Endothelial cell of umbilical vein (primary cell): ENCODE results near the gene SLC47A2. TPM values are rescaled to one million over a fixed set of nuclear protein-coding genes. Genes with fewer than 3 reads are reported as not detected.

Source experiments
- BruUV-seq: library from RNA; stranded (reverse); fragments of 400-500 nt; replicated peaks from 2 replicates; lab custom pipeline; 2021; lab: Mats Ljungman, UMichigan
- CTCF ChIA-PET: fragments of 300-600, 350-600 bp; sonication (Branson Sonifier 250); formaldehyde crosslinking; loops from one replicate; lab custom pipeline; 2021; ENCODE audit warnings: antibody characterized with exemption, inconsistent platforms; lab: Charles Lee
- POLR2A ChIA-PET: fragments of 300-600, 350-600 bp; sonication (Branson Sonifier 250); formaldehyde crosslinking; loops from one replicate; lab custom pipeline; 2021; ENCODE audit warnings: antibody characterized with exemption, inconsistent platforms; lab: Charles Lee
- DNase-seq: peaks from one replicate; pipeline ENCODE4 v3.0.0-alpha.2; 2011; ENCODE audit warnings: low read depth, low spot score
- FAIRE-seq: peaks from 2 replicates; lab custom pipeline; 2011; peaks lifted over from hg19 to GRCh38; lab: Jason Lieb, UNC
- H2AFZ ChIP-seq: 2 replicates; pipeline ENCODE4 v1.6.0; 2012; ENCODE audit warnings: low read depth, low read length, control low read depth, inconsistent platforms
- H3K27ac ChIP-seq: 2 replicates; pipeline ENCODE4 v1.5.1; 2011; ENCODE audit warnings: low read depth, mild to moderate bottlenecking, control low read depth, low read length, moderate library complexity; ENCODE audit not compliant: insufficient read depth
- H3K27me3 ChIP-seq, 2 experiments: 2 replicates each; pipeline versions ENCODE4 v1.6.0 to v1.6.1; 2011; ENCODE audit warnings: low read length in 2 of 2, mixed read lengths in 1 of 2; ENCODE audit not compliant: control insufficient read depth in 2 of 2, insufficient read depth in 2 of 2
- H3K36me3 ChIP-seq, 2 experiments: 2 replicates in 1 of 2; 3 replicates in 1 of 2; pipeline ENCODE4 v1.5.1; 2011; ENCODE audit warnings: low read length in 2 of 2, mild to moderate bottlenecking in 1 of 2, moderate library complexity in 1 of 2; ENCODE audit not compliant: control insufficient read depth in 2 of 2, insufficient read depth in 2 of 2; ENCODE audit errors: extremely low read depth in 1 of 2
- H3K4me1 ChIP-seq: 3 replicates; pipeline ENCODE4 v1.5.1; 2011; ENCODE audit warnings: mild to moderate bottlenecking, low read length; ENCODE audit not compliant: control insufficient read depth, insufficient read depth; ENCODE audit errors: extremely low read depth
- H3K4me2 ChIP-seq: 2 replicates; pipeline ENCODE4 v1.6.1; 2011; ENCODE audit warnings: low read length, control low read depth, mixed read lengths; ENCODE audit not compliant: insufficient read depth
- H3K4me3 ChIP-seq, 3 experiments: fragments of 200-600 bp in 1 of 3; sonication (generic), shearing (Covaris generic) in 1 of 3; replicated peaks in 1 of 3; 2 replicates each; pipeline ENCODE4 v1.5.1; 2011 to 2016; ENCODE audit warnings: control low read depth in 3 of 3, low read length in 3 of 3, mild to moderate bottlenecking in 2 of 3, inconsistent platforms in 1 of 3, low read depth in 1 of 3, moderate library complexity in 1 of 3; ENCODE audit not compliant: insufficient read depth in 1 of 3
- H3K79me2 ChIP-seq: 2 replicates; pipeline ENCODE4 v1.6.0; 2012; ENCODE audit warnings: low read length, inconsistent platforms; ENCODE audit not compliant: control insufficient read depth, insufficient read depth
- H3K9ac ChIP-seq: replicated peaks from 2 replicates; pipeline ENCODE3; 2011; ENCODE audit warnings: low read length, control low read depth; ENCODE audit not compliant: insufficient read depth; ENCODE audit errors: extremely low read depth
- H3K9me1 ChIP-seq: replicated peaks from 3 replicates; pipeline ENCODE4 v1.6.0; 2011; ENCODE audit warnings: mild to moderate bottlenecking, low read length; ENCODE audit not compliant: control insufficient read depth, insufficient read depth; ENCODE audit errors: extremely low read depth
- H3K9me3 ChIP-seq: replicated peaks from 2 replicates; pipeline ENCODE4 v1.5.1; 2012; ENCODE audit warnings: low read length, inconsistent platforms; ENCODE audit not compliant: control insufficient read depth, insufficient read depth
- H4K20me1 ChIP-seq: replicated peaks from 2 replicates; pipeline ENCODE3; 2011; ENCODE audit warnings: mild to moderate bottlenecking, low read length; ENCODE audit not compliant: control insufficient read depth, insufficient read depth; ENCODE audit errors: extremely low read depth
- CTCF ChIP-seq, 2 donors: IDR thresholded peaks; 1 replicate in 1 of 2; 2 replicates in 1 of 2; pipeline ENCODE4 v1.5.1; 2011; ENCODE audit warnings: low read length in 2 of 2, mild to moderate bottlenecking in 2 of 2, moderate library complexity in 2 of 2, control low read depth in 1 of 2, inconsistent platforms in 1 of 2, low read depth in 1 of 2; ENCODE audit not compliant: insufficient read depth in 1 of 2; ENCODE audit errors: extremely low read depth in 1 of 2
- EZH2 ChIP-seq: IDR thresholded peaks from 2 replicates; pipeline ENCODE4 v1.6.1; 2012; ENCODE audit warnings: borderline replicate concordance, low read depth, mild to moderate bottlenecking, moderate library complexity, low read length, inconsistent platforms; ENCODE audit not compliant: severe bottlenecking
- FOS ChIP-seq: IDR thresholded peaks from 2 replicates; pipeline ENCODE4 v1.6.1; 2011; ENCODE audit warnings: mild to moderate bottlenecking, low read length, moderate library complexity, borderline replicate concordance; ENCODE audit not compliant: insufficient read depth
- GATA2 ChIP-seq: IDR thresholded peaks from 2 replicates; pipeline ENCODE4 v1.7.0; 2011; ENCODE audit warnings: low read depth, mild to moderate bottlenecking, moderate library complexity, mixed read lengths, low read length; ENCODE audit not compliant: insufficient read length, insufficient read depth
- JUN ChIP-seq: IDR thresholded peaks from 2 replicates; pipeline ENCODE4 v1.6.1; 2011; ENCODE audit warnings: borderline replicate concordance, low read depth; ENCODE audit not compliant: insufficient read length, insufficient read depth
- MAX ChIP-seq: IDR thresholded peaks from 2 replicates; pipeline ENCODE4 v1.6.1; 2011; ENCODE audit not compliant: insufficient read depth, insufficient read length
- MYC ChIP-seq: IDR thresholded peaks from one replicate; pipeline ENCODE4 v1.6.1; 2011; ENCODE audit warnings: mild to moderate bottlenecking, low read depth, low read length
- POLR2A ChIP-seq: IDR thresholded peaks from 2 replicates; pipeline ENCODE4 v1.6.1; 2012; ENCODE audit warnings: low read depth, mild to moderate bottlenecking, control low read depth, low read length
- POLR2AphosphoS5 ChIP-seq: IDR thresholded peaks from 2 replicates; pipeline ENCODE4 v1.6.1; 2012; ENCODE audit warnings: low read depth, mild to moderate bottlenecking, control low read depth, low read length, moderate library complexity; ENCODE audit not compliant: insufficient read depth
- dilution Hi-C: fragments of 300-500 bp; cut with MboI; formaldehyde crosslinking; loops from one replicate; pipeline ENCODE4 v1.15.0; 2019; ENCODE audit warnings: low sequenced_read_pairs; ENCODE audit not compliant: extremely low pct_ligation_motif_present
- intact Hi-C: fragments of 100-400 bp; cut with micrococcal nuclease; formaldehyde crosslinking; loops from one replicate; pipeline ENCODE4 v1.10.0; 2022
- polyA plus RNA-seq, 4 experiments: library from polyadenylated mRNA; depleted of rRNA in 3 of 4; stranded (reverse) in 3 of 4; unstranded in 1 of 4; fragments of >200 nt; gene quantifications; 2 replicates each; pipeline versions ENCODE4 v1.2.1 to v1.2.3, GENCODE V29; 2011 to 2012; ENCODE audit warnings: missing spikeins in 1 of 4
- total RNA-seq: library from RNA; stranded (reverse); gene quantifications from 2 replicates; pipeline ENCODE4 v1.2.3, GENCODE V29; 2021

SLC47A2 gene
- total and polyA plus RNA-seq, 2 donors (not counting 3 experiments of a cell fraction or from before 2014, with no cell fraction given), result not detected

- intact Hi-C loops, result no loop called here
- H3K27me3 ChIP-seq, result no peaks in the 10 kb centered on the region
- no peak for FAIRE-seq
- DNase-seq, result no peak
- BruUV-seq, result no TSS peak
- no peak overlapping the region for H3K4me3 ChIP-seq
- no peaks in the 10 kb centered on the region for H3K9me3 ChIP-seq
- no peak overlapping the region for H3K4me2 ChIP-seq
- POLR2A ChIA-PET, result no interaction called here
- no peaks in the 10 kb centered on the region for H3K9me1 ChIP-seq
- CTCF ChIA-PET, result interaction anchor here (1.1 kb wide), 1 partner anchor 12 kb away, joined by 3 read pairs; no protein-coding TSS in a partner anchor
- dilution Hi-C loops, result no loop called here
- TF ChIP-seq CTCF (IDR thresholded peaks at IDR 0.05; ENCODE audit: extremely low read depth in 1 of 2, insufficient read depth in 1 of 2, low read depth in 1 of 2, low read length in 2 of 2) (no peak), POLR2A (no peak), MAX (no peak), EZH2 (no peak), GATA2 (no peak), POLR2AphosphoS5 (no peak), FOS (no peak), JUN (no peak), MYC (no peak)
- H3K9ac ChIP-seq, result no peak overlapping the region
- no peak overlapping the region for H3K27ac ChIP-seq
- H3K4me1 ChIP-seq, result no peaks in the 10 kb centered on the region
- H2AFZ ChIP-seq, result no peak overlapping the region
- H4K20me1 ChIP-seq, result no peaks in the 10 kb centered on the region
- no peaks in the 10 kb centered on the region for H3K79me2 ChIP-seq
- no peaks in the 10 kb centered on the region for H3K36me3 ChIP-seq
Observed at GRCh38 chr17:19709841-19710240, 6.5 kb downstream of the SLC47A2 start.
